AML-193 (cell line): ENCODE measurements around the gene ROPN1L.
A peak's percentile ranks its signal among the peaks of the same experiment; 100 is the strongest.
"Not testable (repeated sequence)": the region's sequence is repeated elsewhere in the genome, so short reads cannot be mapped to it uniquely, and the experiment has no call there.

Experiments
- DNase-seq, 2 experiments: peaks; one replicate each; lab custom pipeline; 2025; lab: John Stamatoyannopoulos, UW

The ROPN1L gene

DNA sequence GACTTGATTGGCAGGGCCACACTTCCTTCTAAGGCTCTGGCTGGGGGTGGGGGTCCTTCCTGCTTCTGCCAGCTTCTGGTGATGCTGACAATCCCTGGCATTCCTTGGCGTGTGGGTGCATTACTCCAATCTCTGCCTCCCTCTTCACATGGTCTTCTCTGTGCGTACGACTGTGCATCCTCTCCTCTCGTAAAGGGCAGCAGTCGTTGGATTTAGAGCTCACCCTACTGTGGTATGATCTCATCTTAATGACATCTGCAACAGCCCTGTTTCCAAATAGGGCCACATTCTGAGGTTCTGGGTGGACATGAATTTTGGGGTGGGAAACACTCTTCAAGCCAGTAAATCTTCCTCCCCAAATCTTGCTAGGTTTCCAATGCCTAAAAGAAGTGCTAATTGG is 36.8 kb downstream of the ROPN1L start:
- DNase-seq: no peak

DNA sequence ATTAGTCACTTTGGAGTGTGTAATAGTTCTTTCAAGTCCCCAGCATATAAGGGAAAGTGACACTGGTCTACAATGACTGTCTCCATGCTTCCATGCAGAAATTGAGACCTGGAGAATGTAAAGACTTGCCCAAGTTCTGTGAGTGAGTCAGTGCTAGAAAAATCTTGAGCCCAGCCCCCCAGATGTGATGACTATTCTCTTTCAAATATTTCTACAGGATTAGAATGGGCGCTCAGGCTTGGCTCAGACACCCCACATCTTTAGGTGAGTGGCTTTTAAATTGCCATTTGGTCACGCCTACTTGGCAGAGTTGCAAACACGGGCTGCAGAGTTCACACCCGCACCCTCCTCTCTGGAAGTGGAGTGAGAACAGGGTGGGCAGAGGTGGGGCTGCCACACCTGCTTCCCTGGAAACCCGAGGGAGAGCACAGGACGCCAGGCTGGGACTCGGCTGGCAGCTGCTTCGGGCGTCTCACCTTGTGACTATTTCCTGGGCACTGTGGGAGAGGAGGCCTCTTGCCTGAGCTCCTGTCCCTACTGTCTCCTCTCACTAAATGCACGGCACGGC is 37.6 kb downstream of the ROPN1L start:
- DNase-seq: no peak

DNA sequence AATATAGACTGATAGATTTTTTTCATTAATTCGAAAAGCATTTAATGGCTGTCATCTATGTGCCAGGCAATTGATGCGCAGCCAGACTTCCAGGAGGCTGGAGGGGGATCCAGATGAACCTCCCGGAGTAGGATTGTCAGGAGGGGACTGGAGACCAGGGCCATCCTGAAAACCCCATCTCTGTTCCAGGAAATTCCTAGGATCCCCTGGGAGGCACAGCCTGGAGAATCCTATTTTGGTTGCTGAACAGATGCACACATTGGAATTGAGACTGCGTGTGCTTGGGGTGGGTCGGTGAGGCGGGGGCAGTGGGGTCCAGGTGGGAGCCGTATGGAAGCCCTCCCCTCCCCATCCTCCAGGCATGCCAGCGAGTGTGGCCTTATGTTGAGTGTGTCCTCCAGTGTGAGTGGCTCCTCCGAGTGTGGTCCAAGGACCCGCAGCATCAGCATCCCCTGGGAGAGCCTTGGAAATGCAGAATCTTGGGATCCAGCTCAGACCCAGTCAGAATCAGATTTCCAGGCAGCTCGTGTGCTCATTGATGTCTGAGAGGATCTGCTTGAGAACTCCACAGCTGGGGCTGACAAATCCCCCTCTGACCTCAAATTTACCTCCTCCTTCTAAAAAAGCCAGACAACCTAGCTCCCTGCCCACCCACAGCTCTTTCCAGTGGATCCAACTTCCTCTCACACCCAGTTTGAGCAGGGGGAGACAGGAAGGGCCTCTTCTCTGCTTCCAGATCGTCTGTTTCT is 38.7 kb downstream of the ROPN1L start:
- no peak for DNase-seq

DNA sequence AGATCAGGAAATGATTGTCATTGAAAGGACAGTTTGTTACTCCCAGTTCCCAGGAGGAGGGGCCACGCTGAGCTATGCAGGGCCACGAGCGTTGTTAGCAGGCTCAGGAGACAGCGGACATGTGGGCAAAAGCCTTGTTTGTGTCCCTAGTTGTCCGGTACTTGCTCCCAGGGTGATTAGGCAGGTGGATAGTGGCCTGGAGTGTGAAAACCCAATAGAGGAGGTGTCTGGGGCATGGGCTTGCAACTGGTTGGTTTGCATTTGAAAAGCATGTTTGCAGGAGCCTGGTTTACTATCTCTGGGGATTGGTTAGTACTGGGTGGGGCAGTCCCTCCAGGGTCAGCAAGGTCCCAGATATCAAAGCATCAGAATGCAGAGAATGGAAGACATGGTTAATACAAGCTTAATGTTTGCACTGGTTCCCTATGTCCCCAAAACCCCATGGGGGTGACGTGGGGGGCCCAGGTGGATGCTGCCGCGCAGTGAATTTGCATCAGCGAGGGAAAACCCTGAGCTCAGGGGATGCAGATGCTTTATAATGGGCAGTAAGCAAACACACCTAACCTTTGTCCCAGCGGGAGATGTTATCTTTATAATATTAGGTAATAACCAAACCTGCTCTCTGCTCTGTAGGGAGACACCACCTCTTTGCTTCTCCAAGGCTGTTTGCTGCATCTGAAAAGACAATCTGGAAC is 39.7 kb downstream of the ROPN1L start:
- no peak for DNase-seq

DNA sequence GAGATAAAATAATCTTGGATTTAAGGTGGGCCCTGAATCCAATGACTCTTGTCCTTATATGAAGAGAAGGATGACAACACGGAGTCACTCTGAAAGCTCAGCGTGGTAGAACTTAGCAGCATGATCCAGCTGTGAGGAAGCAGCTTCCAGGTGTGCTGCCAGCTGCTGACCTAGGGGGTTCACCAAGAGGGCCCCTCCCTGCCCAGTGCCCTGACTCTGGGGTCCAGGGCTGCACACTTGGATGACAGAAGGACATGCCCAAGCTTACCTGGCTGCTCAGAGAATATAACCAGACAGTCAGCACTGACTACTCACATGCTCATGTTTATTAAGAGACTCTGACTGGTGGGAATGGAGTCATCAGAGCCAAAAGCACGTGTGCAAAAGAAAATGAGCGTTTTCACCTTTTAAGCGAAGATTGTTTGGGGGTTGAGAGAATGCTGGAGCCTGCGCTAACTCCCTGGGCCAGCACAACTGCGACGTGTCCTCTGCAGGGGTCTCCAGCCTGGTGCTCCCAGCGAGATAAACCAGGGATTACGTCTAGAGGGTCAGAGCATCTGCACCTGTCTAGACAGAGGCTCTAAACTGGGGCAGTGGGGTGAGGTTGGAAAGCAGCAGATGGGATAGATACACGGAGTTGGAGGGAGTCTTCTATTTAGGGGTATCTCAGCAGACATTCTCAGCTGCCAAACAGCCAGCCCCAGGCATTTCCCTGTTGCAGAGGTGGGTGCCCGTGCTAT is 41.3 kb downstream of the ROPN1L start:
- DNase-seq: no peak

DNA sequence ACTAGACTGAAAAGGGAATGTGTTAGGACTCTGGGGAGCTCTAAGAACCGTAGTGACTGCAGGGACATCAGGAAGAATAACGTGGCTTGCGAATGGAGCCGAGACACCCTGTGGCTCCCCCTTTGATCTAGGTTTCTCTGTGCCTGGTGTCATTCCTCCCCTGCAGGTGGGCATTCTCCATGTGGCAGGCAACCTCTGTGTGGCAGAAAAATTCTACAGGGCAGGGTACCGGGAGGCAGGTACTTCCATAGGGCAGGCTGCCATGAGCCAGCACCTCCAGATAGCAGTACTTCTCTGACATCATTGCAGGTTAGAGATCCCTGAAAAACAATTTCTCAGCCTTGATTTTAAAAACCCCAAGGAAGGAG is 43.1 kb downstream of the ROPN1L start:
- no peak for DNase-seq

DNA sequence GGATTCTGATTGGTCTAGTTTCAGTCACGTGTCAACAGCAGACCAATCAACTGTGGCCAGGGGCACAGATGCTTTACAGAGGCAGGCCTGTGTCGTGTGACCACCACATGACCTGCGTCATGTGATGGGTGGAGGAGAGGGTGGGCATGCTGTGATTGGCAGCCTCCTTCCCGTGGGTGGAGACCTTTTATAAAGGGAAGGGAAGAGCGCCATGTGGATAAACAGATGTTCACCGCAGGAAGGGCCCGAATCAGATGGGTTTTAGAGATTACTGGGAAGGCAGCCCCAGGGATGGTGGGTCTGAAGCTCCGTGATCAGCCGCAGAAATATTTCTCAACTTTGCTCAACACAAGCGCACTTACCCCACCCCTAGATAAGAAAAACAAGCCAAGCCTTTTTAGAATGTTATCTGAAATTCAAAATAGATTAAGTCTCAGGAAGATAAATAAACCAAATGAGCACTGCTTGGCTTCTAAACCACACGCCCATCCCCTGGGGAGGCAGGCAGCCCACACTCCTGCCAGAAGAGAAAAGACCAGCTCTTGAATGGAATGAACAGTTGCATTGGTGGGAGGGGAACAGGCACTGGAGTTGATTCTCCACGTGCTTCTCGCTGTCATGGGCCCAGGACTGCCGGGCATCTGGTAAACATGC is 43.6 kb downstream of the ROPN1L start:
- no peak for DNase-seq

DNA sequence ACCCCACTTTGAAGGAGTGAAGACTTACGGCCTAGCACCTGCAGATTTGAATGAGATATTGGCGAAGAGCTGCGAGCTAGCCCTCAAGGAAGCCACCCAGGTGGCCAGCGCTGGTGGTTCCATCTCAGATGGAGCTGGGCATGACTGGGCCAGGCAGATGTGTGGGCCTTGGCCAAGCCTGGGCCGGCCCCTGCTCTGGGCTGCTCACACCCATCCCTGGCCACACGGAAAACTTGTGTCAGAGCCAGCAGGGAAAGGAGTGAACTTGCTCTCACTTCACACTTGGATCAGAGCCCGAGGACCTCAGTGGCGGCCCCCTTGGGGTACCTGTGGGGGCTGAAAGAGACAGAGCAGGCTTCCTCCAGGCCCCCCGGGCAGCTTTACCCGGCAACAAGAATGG is 44.2 kb downstream of the ROPN1L start:
- DNase-seq: no peak

DNA sequence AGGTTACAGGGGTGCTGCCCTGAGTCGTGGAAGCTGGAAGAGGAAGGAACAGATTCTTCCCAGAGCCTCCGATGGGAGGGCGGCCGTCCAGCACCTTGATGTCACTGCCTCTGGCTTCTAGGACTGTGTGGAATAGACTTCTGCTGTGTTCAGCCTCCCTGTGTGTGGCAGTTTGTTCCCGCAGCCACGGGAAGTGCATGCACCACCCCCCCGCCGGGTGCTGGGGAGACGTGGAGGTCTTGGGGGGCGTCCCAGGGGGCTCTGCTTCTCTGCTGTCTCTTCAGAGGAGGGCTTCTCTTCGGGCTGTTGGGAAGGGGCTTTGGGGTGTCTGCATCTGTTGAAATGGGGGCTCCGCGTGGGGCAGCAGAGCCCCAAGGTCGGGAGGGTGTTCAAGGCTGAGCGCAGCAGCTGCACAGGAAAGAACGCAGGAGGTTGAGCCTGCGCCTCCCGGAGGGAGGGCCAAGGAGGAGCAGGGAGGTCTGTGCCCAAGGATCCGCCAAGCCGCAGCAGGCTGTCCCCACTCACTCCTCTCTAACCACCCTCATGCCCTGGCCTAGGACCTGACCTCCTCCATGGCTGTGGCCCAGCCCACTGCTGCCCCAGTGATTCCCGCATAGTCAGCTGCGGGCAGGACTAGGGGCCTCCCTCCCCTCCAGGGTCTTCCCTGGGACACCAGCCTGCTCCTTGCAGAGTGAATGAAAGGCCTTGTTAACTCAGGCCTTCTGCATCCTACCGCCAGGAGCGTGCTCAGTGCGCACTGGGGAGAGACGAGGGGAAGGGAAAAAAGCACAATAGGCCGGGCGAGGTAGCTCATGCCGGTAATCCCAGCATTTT is 45.0 kb downstream of the ROPN1L start:
- DNase-seq: no peak

DNA sequence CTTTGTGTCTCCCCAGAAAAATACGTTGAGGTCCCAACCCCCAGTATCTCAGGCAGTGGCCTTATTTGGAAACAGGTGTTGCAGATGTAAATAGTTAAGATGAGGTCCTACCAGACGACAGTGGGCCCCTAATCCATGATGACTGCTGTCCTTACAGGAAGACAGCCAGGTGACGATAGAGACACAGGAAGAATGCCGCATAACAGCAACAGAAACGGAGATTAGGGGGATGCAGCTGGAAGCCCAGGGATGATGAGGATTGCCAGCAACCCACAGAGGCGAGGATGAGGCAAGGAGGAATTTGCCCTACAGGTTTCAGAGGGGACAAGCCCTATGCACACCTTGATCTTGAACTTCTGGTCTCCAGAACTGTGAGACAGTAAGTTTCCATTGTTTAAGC is 46.5 kb downstream of the ROPN1L start:
- DNase-seq: no peak

DNA sequence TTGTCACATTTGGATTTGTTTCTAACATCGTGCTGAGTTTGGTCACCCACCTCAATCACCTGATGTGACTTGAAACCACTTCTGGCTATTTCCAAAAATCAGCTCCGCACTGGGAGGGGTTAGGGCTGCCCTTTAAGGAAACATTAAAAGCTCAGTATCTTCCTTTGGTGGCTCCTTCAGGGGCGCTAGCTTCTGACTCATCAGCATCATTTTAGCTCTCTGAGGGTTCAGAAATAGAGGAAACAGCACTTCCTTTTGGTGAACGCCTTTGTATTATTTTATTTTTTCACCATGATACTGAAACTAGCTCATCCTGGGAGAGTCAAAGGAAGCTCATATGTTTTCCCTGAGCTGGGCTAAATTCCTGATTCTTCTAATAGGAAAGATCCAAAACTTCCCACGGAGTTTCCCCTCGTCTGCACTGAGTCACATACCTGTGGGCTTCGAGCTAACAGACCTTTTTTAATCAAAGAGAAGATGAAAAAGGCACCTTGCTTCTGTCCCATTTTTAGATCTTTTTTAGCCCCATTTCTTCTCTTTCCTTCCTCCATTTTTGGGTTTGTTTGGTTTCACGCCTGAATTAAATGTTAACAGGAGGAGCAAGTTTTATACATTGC is 48.2 kb downstream of the ROPN1L start:
- DNase-seq: peak; percentile 68 to 83

DNA sequence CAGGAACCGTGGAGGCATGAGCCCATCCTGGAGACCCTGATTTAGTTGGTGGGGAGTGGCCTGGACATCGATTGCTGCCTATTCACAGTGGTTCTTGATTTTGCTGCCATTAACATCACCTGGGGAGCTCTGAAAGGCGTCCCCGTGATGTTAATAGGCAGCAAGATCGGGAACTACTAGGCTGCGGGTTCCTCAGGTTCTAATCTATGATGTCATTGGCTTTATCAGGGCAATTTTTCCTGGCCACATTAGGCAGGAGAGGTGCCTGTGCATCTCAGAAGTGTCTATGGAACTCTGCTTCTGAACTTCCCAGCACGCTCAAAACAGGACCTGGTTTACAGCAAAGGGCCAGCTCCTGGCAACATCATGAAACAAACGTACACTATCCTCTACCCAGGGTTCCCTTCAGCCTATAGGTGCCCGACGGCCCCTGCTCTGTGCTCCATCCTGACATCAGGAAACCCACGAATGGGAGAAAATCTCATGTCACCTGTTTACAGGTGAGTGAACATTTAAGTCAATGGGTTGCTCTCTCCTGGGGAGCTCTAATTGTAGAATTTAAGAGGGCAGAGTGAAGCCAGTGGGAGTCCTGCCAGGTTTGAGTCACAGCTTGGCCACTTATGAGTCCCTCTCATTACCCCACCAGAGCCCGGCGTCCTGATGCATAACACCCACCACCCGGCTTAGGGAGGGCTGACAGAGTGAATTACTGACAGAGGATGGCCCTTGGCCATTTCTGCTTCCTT is 49.4 kb downstream of the ROPN1L start:
- DNase-seq: no peak

DNA sequence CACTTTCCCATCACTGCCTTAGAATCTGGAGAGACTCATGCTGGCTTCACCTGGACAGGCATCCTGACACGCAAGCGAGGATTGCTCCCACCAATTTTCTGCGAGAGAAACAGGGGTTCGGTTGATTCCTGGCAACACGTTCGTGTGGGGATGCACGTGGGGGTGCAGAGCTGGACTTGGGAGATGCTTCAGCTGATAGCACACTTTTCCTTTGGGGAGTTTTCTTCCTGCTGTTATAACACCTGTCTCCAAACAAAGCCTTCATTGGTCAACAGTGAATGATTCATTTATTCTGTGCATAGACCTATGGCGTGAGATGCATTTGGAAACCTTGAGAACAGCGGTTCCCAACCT is 50.0 kb downstream of the ROPN1L start:
- no peak for DNase-seq

DNA sequence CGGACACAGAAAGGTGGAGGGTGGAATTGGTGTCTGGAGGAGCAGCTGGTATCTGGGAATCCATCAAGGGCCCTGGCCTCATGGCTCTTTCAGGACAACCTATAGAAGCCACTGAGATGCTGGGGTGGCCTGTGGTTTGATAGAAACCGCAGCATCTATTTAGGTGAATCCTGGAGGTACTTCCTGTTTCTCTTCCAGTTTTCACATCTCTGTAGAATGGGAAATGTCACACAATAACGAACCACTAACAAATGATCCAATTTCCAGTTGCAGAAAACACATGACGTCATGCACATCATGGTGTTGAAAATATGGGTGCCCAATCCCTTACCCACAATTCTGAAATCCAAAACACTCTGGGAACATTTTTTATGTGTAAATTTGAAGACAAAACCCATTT is 52.2 kb downstream of the ROPN1L start:
- no peak for DNase-seq

DNA sequence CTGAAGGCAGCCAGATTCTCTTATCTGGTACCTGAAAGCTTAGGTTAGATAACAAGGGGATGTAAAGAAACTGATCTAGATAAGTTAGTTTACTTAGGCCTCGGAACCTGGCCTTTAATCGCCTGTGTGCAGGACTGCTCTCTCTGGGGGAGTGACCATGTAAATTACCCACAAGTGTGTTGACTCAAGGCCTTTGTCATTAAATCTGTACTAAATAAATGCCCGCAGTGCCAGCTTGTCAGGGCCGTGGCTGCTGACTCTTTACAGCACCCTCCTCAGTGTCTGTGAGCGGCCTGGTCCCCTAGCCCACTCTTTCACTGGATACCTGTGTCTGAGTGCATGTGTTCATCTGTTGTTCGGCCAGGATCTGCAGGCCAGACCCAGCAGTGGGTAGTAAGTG is 52.8 kb downstream of the ROPN1L start:
- not testable (repeated sequence) for DNase-seq

DNA sequence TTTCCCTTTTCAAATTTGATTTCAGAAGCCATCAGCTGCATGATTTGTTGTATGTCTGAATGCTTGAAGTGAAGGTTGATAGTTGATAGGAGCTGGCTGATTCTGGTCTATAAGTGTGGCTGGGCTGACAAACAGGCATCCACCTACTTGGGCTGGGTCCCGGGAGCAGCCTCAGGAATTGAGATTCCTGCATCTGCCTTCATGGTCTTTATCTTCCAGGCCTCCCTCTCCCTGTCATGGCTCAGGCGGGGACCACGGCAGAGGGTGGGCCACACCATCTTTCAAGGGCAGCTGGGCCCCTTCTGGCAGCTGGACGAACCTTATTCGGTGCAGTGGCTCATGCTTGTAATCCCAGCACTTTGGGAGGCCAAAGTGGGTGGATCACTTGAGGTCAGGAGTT is 55.9 kb downstream of the ROPN1L start:
- no peak for DNase-seq

DNA sequence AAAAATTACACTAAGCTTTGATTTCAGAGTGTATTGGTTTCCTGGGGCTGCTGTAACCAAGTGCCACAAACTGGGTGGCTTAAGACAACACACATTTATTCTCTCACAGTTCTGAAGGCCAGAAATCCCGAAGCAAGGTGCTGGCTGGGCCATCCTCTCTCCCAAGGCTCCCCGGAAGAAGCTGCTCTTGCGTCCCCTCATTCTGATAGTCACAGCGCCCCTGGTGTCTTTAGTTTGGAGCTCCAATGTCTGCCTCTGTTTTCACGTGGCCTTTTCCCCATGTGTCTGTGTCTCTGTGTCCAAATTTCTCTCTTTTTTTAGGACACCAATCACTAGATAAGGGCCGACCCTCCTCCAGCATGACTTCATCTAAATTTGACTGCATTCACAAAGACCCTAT is 56.7 kb downstream of the ROPN1L start:
- DNase-seq: no peak

DNA sequence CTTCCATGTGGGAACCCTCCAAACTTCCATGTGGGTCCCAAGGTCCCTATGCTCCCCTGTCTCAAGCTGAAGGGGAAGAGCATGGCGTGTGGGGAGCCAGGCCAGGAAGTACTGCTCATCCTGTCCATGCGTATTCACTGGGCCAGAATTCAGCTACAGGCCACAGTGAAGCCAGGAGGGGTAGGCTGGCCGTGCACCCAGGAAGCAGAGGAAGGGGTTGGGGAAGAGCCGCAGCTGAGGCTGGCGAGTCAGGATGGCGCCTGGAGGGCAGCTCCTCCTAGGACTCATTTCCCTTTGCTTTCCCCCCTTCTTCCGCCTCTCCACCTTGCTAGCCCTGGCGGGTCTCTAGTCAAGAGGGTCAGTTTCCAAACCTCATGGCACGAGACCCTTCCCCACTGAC is 57.4 kb downstream of the ROPN1L start:
- DNase-seq: no peak

DNA sequence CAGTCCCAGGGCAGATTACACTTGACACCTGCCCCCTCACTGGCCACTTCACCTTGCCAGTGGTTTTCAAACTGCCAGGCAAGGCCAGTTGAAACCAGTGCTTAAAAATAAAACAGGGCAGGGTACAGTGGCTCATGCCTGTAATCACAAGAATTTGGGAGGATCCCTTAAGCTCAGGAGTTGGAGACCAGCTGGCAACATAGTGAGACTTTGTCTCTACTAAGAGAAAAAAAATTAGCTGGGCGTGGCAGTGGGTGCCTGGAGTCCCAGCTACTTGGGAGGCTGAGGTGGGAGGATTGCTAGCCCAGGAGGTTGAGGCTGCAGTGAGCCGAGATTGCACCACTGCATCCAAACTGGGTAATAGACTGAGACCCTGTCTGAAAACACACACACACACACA is 58.1 kb downstream of the ROPN1L start:
- no peak for DNase-seq

DNA sequence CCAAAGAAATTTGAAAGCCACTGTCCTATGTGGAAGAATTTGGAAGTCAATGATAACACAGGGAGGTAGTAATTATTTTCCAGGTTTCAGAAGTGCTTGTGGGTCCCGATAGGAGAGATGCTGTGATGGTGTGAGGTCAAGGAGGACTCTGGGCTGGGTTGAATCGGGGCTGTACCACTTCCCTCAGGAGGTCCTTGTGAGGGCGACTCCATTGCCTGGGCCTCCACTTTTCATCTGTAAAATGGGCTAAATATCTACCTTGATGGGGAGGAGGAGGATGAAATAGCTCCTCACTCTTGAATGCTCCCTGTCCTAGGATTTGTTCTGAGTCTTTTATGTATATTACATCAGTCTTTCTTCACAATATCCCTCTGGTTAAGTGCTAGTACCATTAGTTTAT is 59.0 kb downstream of the ROPN1L start:
- DNase-seq: no peak
